Prostate gland (tissue), 2 donors: ENCODE data around the gene PRF1. TPM values are rescaled to one million over a fixed set of nuclear protein-coding genes. Genes with fewer than 3 reads are reported as not detected.
"Not testable (repeated sequence)": the region's sequence is repeated elsewhere in the genome, so short reads cannot be mapped to it uniquely, and the experiment has no call there.

Experiments
- DNase-seq: peaks from one replicate; pipeline ENCODE4 v3.0.0-alpha.2; 2019; ENCODE audit warnings: low spot score
- H3K27ac ChIP-seq, 2 donors: fragments of 200-600 bp; sonication (generic); 2 replicates each; pipeline ENCODE4 v1.5.1; 2017 to 2019
- H3K27me3 ChIP-seq: fragments of 200-600 bp; sonication (generic); replicated peaks from 2 replicates; pipeline ENCODE4 v1.5.1; 2019; ENCODE audit not compliant: insufficient read depth
- H3K36me3 ChIP-seq, 2 donors: fragments of 200-600 bp; sonication (generic); 1 replicate in 1 of 2; 2 replicates in 1 of 2; pipeline versions ENCODE4 v1.5.1 to v1.8.1; 2017 to 2019
- H3K4me1 ChIP-seq: fragments of 200-600 bp; sonication (generic); replicated peaks from 2 replicates; pipeline ENCODE4 v1.5.1; 2019
- H3K4me3 ChIP-seq, 2 donors: fragments of 200-600 bp; sonication (generic); 2 replicates each; pipeline ENCODE4 v1.5.1; 2017 to 2019
- H3K9me3 ChIP-seq: fragments of 200-600 bp; sonication (generic); 2 replicates; pipeline ENCODE4 v1.5.1; 2017
- CTCF ChIP-seq, 4 experiments: fragments of 200-600 bp in 2 of 4; fragments of 450-650 bp in 2 of 4; sonication (generic) in 2 of 4; IDR thresholded peaks; 1 replicate in 3 of 4; 2 replicates in 1 of 4; pipeline ENCODE4 v1.5.1; 2016 to 2019; ENCODE audit warnings: antibody characterized with exemption in 4 of 4, mild to moderate bottlenecking in 2 of 4, moderate library complexity in 2 of 4
- POLR2A ChIP-seq: fragments of 450-650 bp; IDR thresholded peaks from one replicate; pipeline ENCODE4 v1.6.1; 2016; ENCODE audit warnings: antibody characterized with exemption, mild to moderate bottlenecking
- POLR2AphosphoS5 ChIP-seq: sonication (generic); formaldehyde crosslinking; IDR thresholded peaks from one replicate; pipeline ENCODE4 v1.6.1; 2017; ENCODE audit warnings: antibody characterized with exemption
- WGBS: methylation state at CpG from one replicate; pipeline ENCODE4 v1.1.5; 2018; 5-methylcytosine and 5-hydroxymethylcytosine counted together
- intact Hi-C: fragments of 100-400 bp; cut with DNase I; formaldehyde crosslinking; loops from one replicate; pipeline ENCODE4 v1.14.2; 2022
- total RNA-seq, 2 donors: library from RNA; depleted of rRNA; stranded (reverse); fragments of >200 nt; gene quantifications; one replicate each; pipeline ENCODE4 v1.1.0, GENCODE V29; 2016

Gene PRF1
- total RNA-seq, 2 donors from 2014 or later, result 0.32 to 2.3 TPM

- intact Hi-C loops, result no loop called here
- 83% methylated on average over 19 of the region's 19 CpGs for WGBS
Observed at GRCh38 chr10:70582793-70583668, 19.5 kb downstream of the PRF1 start.

GRCh38 chr10:70581176-70581575, 21.4 kb downstream of the PRF1 start:
- intact Hi-C loops, H3K36me3 ChIP-seq, H3K27ac ChIP-seq, DNase-seq, H3K4me3 ChIP-seq, H3K4me1 ChIP-seq, H3K27me3 ChIP-seq, H3K9me3 ChIP-seq: not testable (repeated sequence)
- WGBS, result 98% methylated on average over 5 of the region's 5 CpGs

More at GRCh38 chr10:70582793-70583668, 19.5 kb downstream of the PRF1 start:
- TF ChIP-seq POLR2A (no peak), POLR2AphosphoS5 (no peak), CTCF (IDR thresholded peaks at IDR 0.05) (no peak)
- no peak overlapping the region for H3K27ac ChIP-seq
- no peaks in the 10 kb centered on the region for H3K36me3 ChIP-seq
- no peaks in the 10 kb centered on the region for H3K4me1 ChIP-seq
- H3K27me3 ChIP-seq, result no peaks in the 10 kb centered on the region
- DNase-seq, result no peak
- no peak overlapping the region for H3K4me3 ChIP-seq
- H3K9me3 ChIP-seq, result no peaks in the 10 kb centered on the region

- 89% methylated on average over 3 of the region's 3 CpGs for WGBS
- H3K9me3 ChIP-seq, result no peaks in the 10 kb centered on the region
- TF ChIP-seq POLR2A, result no peak
- no peak for TF ChIP-seq POLR2AphosphoS5
- no peaks in the 10 kb centered on the region for H3K27me3 ChIP-seq
- H3K4me1 ChIP-seq, result no peaks in the 10 kb centered on the region
- H3K4me3 ChIP-seq, result no peak overlapping the region
- no peak overlapping the region for H3K27ac ChIP-seq
- H3K36me3 ChIP-seq, result no peaks in the 10 kb centered on the region
- DNase-seq, result no peak
- intact Hi-C loops, result no loop called here
Observed at GRCh38 chr10:70579234-70580002, 23.1 kb downstream of the PRF1 start.

GRCh38 chr10:70578371-70578947, 24.1 kb downstream of the PRF1 start:
- TF ChIP-seq CTCF (IDR thresholded peaks at IDR 0.05), result no peak
- TF ChIP-seq POLR2A, result no peak
- no peak for TF ChIP-seq POLR2AphosphoS5
- Histone ChIP-seq H3K27ac (no peak overlapping the region), H3K27me3 (no peaks in the 10 kb centered on the region), H3K4me1 (no peaks in the 10 kb centered on the region), H3K36me3 (no peaks in the 10 kb centered on the region), H3K4me3 (no peak overlapping the region), H3K9me3 (no peaks in the 10 kb centered on the region)
- intact Hi-C loops, result no loop called here
- DNase-seq, result no peak
- 19% methylated on average over 7 of the region's 7 CpGs for WGBS

GRCh38 chr10:70576803-70577517, 25.6 kb downstream of the PRF1 start:
- WGBS, result 83% methylated on average over 2 of the region's 2 CpGs
- TF ChIP-seq POLR2AphosphoS5 (no peak), POLR2A (no peak)

More at GRCh38 chr10:70576803-70577517, 25.6 kb downstream of the PRF1 start:
- intact Hi-C loops, result no loop called here
- Histone ChIP-seq H3K4me3 (no peak overlapping the region), H3K36me3 (no peaks in the 10 kb centered on the region), H3K4me1 (no peaks in the 10 kb centered on the region), H3K27ac (no peak overlapping the region), H3K27me3 (no peaks in the 10 kb centered on the region), H3K9me3 (no peaks in the 10 kb centered on the region)
- DNase-seq, result no peak
